ENCODE measurements around the gene FAM120C. TPM values are rescaled to one million over a fixed set of nuclear protein-coding genes. Genes with fewer than 3 reads are reported as not detected.

FAM120C gene
- total RNA-seq, 1 experiment from 2014 or later: 6.1 TPM

DNA sequence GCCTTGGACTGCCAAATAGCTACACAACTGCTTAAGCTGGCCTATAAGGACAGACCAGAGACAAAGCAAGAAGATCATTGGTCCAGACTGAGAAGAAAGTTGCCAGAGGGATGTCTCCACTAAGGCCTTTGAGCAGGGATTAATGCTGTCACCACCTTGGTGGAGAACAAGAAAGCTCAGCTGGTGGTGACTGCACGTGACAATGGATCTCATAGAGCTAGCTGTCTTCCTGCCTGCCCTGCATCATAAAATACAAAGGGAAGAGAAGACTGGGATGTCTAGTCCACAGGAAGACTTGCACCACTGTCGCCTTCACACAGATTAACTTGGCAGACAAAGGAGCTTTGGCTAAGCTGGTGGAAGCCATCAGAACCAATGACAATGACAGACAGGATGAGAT is 40.5 kb upstream of the FAM120C start:
- ChIA-PET POLR2A (no interaction called here), RAD21 (ENCODE audit: low non-redundant PET in 1 of 2, low total read pairs in 2 of 2, uncharacterized antibody in 2 of 2, unreplicated experiment in 2 of 2) (no interaction called here), CTCF (no interaction called here)
- H3K79me2 ChIP-seq (ENCODE audit: insufficient read depth, low read length): no peaks in the 10 kb centered on the region
- no peaks in the 10 kb centered on the region for H3K27me3 ChIP-seq (ENCODE audit: insufficient read depth, low read length)
- no peaks in the 10 kb centered on the region for H3K9me3 ChIP-seq (ENCODE audit: control insufficient read depth in 1 of 2, insufficient read depth in 1 of 2, low read depth in 1 of 2, low read length in 2 of 2)
- no peak overlapping the region for H3K27ac ChIP-seq (ENCODE audit: low read depth, low read length)
- H3K4me2 ChIP-seq (ENCODE audit: low read length): no peak overlapping the region
- no peak for TF ChIP-seq EGR1 (IDR thresholded peaks at IDR 0.05; ENCODE audit: low read depth)
- no peak for TF ChIP-seq ELF1 (IDR thresholded peaks at IDR 0.05; ENCODE audit: borderline replicate concordance, low read depth)
- no peak for TF ChIP-seq JUND (IDR thresholded peaks at IDR 0.05)
- TF ChIP-seq TCF7L2 (IDR thresholded peaks at IDR 0.05; ENCODE audit: borderline replicate concordance, extremely low read depth, insufficient read depth, insufficient read length): no peak
- TF ChIP-seq, protein P1, sequence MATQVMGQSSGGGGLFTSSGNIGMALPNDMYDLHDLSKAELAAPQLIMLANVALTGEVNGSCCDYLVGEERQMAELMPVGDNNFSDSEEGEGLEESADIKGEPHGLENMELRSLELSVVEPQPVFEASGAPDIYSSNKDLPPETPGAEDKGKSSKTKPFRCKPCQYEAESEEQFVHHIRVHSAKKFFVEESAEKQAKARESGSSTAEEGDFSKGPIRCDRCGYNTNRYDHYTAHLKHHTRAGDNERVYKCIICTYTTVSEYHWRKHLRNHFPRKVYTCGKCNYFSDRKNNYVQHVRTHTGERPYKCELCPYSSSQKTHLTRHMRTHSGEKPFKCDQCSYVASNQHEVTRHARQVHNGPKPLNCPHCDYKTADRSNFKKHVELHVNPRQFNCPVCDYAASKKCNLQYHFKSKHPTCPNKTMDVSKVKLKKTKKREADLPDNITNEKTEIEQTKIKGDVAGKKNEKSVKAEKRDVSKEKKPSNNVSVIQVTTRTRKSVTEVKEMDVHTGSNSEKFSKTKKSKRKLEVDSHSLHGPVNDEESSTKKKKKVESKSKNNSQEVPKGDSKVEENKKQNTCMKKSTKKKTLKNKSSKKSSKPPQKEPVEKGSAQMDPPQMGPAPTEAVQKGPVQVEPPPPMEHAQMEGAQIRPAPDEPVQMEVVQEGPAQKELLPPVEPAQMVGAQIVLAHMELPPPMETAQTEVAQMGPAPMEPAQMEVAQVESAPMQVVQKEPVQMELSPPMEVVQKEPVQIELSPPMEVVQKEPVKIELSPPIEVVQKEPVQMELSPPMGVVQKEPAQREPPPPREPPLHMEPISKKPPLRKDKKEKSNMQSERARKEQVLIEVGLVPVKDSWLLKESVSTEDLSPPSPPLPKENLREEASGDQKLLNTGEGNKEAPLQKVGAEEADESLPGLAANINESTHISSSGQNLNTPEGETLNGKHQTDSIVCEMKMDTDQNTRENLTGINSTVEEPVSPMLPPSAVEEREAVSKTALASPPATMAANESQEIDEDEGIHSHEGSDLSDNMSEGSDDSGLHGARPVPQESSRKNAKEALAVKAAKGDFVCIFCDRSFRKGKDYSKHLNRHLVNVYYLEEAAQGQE (IDR thresholded peaks at IDR 0.05; ENCODE audit: low read depth): no peak
- TF ChIP-seq ZNF274 (IDR thresholded peaks at IDR 0.05; ENCODE audit: low read depth, low read length): no peak
- TF ChIP-seq, protein P2, sequence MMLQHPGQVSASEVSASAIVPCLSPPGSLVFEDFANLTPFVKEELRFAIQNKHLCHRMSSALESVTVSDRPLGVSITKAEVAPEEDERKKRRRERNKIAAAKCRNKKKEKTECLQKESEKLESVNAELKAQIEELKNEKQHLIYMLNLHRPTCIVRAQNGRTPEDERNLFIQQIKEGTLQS (IDR thresholded peaks at IDR 0.05): no peak
- BruUV-seq (replicated peaks): no TSS peak
- H3K36me3 ChIP-seq (ENCODE audit: control insufficient read depth in 1 of 2, insufficient read depth in 2 of 2, low read length in 2 of 2): no peaks in the 10 kb centered on the region
- ATAC-seq: no peak
- H3K4me1 ChIP-seq (ENCODE audit: control insufficient read depth in 1 of 2, insufficient read depth in 2 of 2, low read length in 2 of 2): no peaks in the 10 kb centered on the region
- H2AFZ ChIP-seq (ENCODE audit: low read depth, low read length, poor library complexity, severe bottlenecking): no peak overlapping the region
- intact Hi-C loops (cut with micrococcal nuclease): no loop called here
- H3K9ac ChIP-seq (ENCODE audit: low read length): no peak overlapping the region
- no peak overlapping the region for H3K4me3 ChIP-seq (replicated peaks in 1 of 2; ENCODE audit: low read depth in 1 of 2, low read length in 2 of 2)
- H3K9me2 ChIP-seq (ENCODE audit: insufficient read depth): no peaks in the 10 kb centered on the region
- no peak for DNase-seq (ENCODE audit: low read depth, low spot score)
- H4K20me1 ChIP-seq (ENCODE audit: insufficient read depth): no peaks in the 10 kb centered on the region
